ENCODE data around the gene CSMD2.

Gene CSMD2

DNA sequence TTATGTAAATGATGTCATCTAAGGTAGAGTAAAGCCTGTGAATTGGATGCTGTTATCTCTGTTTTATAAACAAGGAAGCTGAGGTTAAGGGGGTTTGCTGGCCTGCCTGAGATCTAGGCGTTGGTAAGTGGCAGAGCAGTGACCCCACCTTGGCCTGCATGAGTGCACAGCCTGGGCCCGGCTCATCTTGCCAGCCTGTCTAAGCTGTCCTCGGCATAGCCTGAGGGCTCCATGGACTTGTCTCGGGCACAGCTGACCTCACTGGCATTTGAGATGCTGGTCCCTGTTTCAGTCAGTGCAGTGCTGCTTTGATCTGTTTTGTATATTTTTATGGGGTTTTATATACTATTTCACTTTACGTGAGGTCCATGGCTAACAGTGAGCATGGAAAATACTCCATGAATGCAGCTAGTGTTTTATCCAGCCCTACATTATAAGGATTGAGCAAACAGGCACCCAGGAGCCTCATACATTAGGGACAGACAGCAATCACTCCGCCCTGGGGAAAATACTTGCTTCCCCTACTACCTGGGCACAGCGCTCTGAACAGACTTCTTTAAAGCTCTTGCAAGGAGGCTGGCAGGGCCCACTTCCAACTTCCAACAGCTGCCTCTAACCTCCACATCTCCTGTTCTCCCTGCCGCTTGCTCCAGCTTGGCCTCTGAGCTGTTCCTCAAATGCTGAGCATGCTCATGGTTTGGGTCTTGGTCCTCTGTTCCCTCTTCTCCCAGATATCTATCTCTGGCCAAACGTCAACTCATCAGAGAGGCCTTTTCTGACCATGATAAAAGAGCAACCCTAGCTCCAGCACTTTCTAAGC, 451.8 kb downstream of the CSMD2 start:
- no peak for DNase-seq
- Mint-ChIP-seq H3K36me3 (no peaks in the 10 kb centered on the region), H3K4me1 (no peaks in the 10 kb centered on the region), H3K9me3 (no peaks in the 10 kb centered on the region), H3K27me3 (peaks cover 3% of the 10 kb centered on the region), H3K4me3 (no peak overlapping the region), H3K27ac (no peak overlapping the region)
- CTCF ChIA-PET: interaction anchor here (1.6 kb wide), 1 partner anchor 8 kb away, joined by 3 read pairs; no protein-coding TSS in a partner anchor

- Mint-ChIP-seq H3K4me1 (no peaks in the 10 kb centered on the region), H3K4me3 (no peak overlapping the region), H3K27me3 (peaks cover 3% of the 10 kb centered on the region), H3K36me3 (no peaks in the 10 kb centered on the region), H3K9me3 (no peaks in the 10 kb centered on the region), H3K27ac (no peak overlapping the region)
- CTCF ChIA-PET: interaction anchor here (1.6 kb wide), 1 partner anchor 9 kb away, joined by 3 read pairs; no protein-coding TSS in a partner anchor
- DNase-seq: no peak
These were observed 452.8 kb downstream of the CSMD2 start for GRCh38 chr1:33712186-33712585.

DNA sequence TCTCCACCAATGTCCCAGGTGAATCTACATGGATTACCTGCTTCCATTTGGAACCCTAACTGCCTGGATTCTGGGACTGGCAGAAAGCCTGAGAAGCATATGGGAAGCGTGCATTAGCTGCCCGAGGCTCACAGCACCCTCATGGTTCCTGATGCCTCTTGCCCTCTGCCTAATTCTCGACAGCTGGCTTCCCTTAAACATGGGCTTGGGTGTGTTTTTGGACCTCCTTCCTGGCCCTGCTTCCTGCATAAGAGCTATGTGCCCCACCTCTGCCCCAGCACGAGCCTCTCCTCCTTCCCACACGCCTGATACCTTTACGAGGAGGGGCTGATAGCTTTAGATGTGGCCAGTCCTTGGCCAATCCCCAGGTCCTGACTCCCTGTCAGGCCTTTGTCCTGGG, 453.5 kb downstream of the CSMD2 start:
- no peaks in the 10 kb centered on the region for H3K36me3 Mint-ChIP-seq
- no peaks in the 10 kb centered on the region for H3K4me1 Mint-ChIP-seq
- H3K4me3 Mint-ChIP-seq: no peak overlapping the region
- CTCF ChIA-PET: no interaction called here
- no peak overlapping the region for H3K27ac Mint-ChIP-seq
- no peak for DNase-seq
- H3K27me3 Mint-ChIP-seq: peaks cover 7% of the 10 kb centered on the region
- no peaks in the 10 kb centered on the region for H3K9me3 Mint-ChIP-seq

DNA sequence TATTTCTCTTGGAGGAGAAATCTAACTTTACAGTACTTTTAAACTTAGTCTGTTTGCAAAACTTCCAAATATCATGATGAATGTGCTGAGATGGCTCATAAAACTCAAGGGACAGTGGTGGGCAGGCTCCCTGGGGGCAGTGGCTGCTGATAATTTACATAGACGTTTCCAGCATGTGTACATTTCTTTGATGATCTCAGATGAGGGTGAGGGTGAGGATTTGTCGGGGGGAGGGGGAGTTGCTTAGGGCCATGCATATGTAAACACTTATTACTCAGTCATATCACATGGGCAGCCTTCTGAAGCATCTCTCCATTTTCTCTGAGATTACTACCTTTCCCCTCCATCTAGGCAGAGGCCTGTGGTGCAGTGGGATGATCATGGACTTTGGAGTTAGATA, 454.1 kb downstream of the CSMD2 start:
- no peaks in the 10 kb centered on the region for H3K36me3 Mint-ChIP-seq
- no peak for DNase-seq
- H3K27ac Mint-ChIP-seq: no peak overlapping the region
- CTCF ChIA-PET: no interaction called here
- no peaks in the 10 kb centered on the region for H3K9me3 Mint-ChIP-seq
- H3K4me3 Mint-ChIP-seq: no peak overlapping the region
- no peaks in the 10 kb centered on the region for H3K4me1 Mint-ChIP-seq
- peaks cover 7% of the 10 kb centered on the region for H3K27me3 Mint-ChIP-seq

DNA sequence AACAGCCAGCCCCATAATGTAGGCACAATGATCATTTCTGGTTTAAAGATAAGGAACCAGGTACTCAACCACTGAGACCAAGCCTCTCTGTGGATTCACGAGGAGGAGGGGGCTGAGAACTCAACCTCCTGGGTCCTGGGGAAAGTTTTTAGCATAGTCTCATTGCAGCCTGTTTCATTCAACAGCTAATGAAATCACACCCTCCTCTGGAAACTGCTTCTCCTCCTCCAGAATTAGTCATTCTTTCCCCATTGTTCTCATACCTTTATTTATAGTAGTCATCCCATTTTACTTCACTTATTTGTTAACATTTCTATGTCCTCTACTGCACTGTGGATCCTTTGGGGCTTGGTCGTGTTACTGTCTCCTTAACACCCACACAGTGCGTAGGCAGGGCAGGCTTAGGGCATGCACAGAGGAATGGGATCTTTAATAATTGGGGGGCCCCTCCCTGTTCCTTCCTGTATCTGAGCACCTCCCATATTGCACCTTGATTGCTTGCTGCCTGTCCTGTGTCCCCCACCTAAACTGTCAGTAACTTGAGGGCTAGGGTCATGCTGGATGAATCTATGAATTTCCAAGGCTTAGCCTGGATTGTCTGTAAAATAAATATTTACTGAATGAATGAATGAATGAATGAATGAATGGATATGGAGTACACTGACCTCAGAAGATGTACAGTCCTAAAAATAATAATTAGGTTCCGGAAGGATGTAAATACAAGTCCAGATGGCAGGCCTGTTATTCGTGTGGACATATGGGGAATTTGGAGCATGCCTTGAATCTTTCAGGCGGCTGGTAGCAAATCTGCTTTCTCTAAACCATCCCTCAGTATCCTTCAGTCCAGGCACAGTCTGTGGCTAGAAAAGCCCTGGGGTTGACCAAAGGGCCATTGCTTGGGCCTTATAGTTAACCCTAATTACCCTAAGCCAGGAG, 455.0 kb downstream of the CSMD2 start:
- Mint-ChIP-seq H3K36me3 (no peaks in the 10 kb centered on the region), H3K9me3 (no peaks in the 10 kb centered on the region), H3K4me3 (no peak overlapping the region), H3K27me3 (peaks cover 7% of the 10 kb centered on the region), H3K4me1 (no peaks in the 10 kb centered on the region), H3K27ac (no peak overlapping the region)
- DNase-seq: no peak
- CTCF ChIA-PET: no interaction called here

DNA sequence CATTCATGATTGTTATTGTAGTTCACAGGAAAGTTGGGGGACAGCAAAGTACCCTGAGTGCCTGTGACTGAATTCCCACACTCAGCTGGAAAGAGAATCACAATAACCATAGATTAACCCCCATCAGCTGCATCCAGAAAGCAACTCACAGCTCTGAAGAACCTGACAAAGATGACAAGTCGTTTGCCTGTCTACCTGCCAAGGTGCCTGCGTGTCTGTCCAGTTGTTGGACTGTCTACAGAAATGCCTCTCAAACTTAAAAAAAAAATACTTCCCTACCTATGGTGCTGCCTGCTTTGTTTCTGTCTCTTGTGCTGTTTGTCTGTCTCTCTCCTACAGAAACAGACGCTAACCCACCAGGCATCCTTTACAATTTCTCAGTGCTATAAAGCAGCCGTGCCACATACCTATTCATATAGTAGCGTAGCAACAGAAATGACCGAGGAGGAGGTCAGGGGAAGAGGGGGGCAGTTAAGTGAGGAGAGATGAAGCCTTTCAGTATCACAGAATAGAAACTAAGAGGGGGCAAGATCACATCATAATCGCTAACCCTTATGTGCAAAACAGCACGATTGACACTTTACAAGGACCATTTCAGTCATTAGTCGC, 455.8 kb downstream of the CSMD2 start:
- H3K27ac Mint-ChIP-seq: no peak overlapping the region
- peaks cover 7% of the 10 kb centered on the region for H3K27me3 Mint-ChIP-seq
- no peaks in the 10 kb centered on the region for H3K4me1 Mint-ChIP-seq
- no peak overlapping the region for H3K4me3 Mint-ChIP-seq
- no peak for DNase-seq
- H3K36me3 Mint-ChIP-seq: no peaks in the 10 kb centered on the region
- H3K9me3 Mint-ChIP-seq: no peaks in the 10 kb centered on the region
- CTCF ChIA-PET: no interaction called here

GRCh38 chr1:33706634-33707255, 458.3 kb downstream of the CSMD2 start:
- Mint-ChIP-seq H3K4me3 (no peak overlapping the region), H3K36me3 (no peaks in the 10 kb centered on the region), H3K4me1 (no peaks in the 10 kb centered on the region), H3K27me3 (peaks cover 4% of the 10 kb centered on the region), H3K27ac (no peak overlapping the region), H3K9me3 (no peaks in the 10 kb centered on the region)
- DNase-seq: no peak
- CTCF ChIA-PET: no interaction called here

DNA sequence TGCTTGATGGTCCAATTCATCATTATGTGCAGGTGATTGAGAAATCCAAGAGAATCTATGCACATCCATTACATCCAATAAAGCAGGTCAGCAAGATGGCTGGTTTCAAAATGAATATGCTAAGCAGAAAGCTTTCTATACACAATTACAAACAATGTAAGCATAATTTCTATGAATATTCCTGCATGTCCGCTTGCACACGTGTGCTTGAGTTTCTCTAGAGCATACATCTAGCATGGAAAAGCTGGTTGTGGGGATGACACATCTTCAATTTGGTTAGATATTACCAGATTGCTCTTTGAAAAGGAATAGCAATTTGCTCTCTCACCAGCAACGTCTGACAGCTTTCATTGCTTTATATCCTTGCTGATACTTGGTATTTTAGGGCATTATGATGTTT, 461.6 kb downstream of the CSMD2 start:
- Mint-ChIP-seq H3K4me3 (no peak overlapping the region), H3K36me3 (no peaks in the 10 kb centered on the region), H3K9me3 (no peaks in the 10 kb centered on the region), H3K4me1 (no peaks in the 10 kb centered on the region), H3K27me3 (peaks cover 9% of the 10 kb centered on the region), H3K27ac (no peak overlapping the region)
- DNase-seq: no peak
- CTCF ChIA-PET: no interaction called here

DNA sequence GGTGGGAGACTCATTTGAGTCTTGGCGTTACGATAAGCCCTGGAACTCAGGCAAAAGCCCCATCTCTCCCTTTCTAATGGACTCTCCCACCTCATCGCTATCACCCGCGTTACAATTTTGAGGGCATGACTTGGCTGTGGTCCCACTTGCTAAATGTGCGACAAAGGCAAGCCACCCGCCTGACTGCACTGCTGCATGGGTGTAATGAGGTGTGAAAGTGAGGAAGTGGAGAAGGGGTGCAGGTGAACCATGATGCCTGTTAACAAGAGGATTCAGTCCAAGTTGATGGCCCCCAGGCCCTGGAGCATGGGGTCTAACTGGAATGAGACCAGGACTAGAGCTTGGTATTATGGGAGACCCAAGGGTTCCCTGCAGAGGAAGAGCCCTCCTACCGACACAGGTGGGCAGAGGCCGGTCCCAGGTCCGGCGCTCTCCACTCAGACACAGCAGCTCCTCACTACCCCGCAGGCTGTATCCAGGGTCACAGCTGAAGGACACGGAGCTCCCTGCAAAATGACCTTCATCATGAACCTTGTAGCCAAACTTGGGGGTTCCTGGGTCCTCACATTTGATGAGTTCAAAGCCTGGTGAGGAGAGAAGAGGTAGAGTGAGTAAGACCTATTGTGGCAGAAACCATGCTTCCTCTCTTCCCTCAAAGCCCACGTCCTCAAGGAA, 466.5 kb downstream of the CSMD2 start:
- CTCF ChIA-PET: no interaction called here

GRCh38 chr1:33697816-33698215, 467.2 kb downstream of the CSMD2 start:
- H3K36me3 Mint-ChIP-seq: no peaks in the 10 kb centered on the region
- H3K27ac Mint-ChIP-seq: no peak overlapping the region
- no peaks in the 10 kb centered on the region for H3K9me3 Mint-ChIP-seq
- no peak overlapping the region for H3K4me3 Mint-ChIP-seq
- H3K27me3 Mint-ChIP-seq: peaks cover 9% of the 10 kb centered on the region
- no peaks in the 10 kb centered on the region for H3K4me1 Mint-ChIP-seq
- DNase-seq: no peak
- CTCF ChIA-PET: no interaction called here

More for the DNA sequence above, 466.5 kb downstream of the CSMD2 start:
- no peak for DNase-seq
- Mint-ChIP-seq H3K27me3 (peaks cover 9% of the 10 kb centered on the region), H3K27ac (no peak overlapping the region), H3K36me3 (no peaks in the 10 kb centered on the region), H3K9me3 (no peaks in the 10 kb centered on the region), H3K4me3 (no peak overlapping the region), H3K4me1 (no peaks in the 10 kb centered on the region)

- H3K27me3 Mint-ChIP-seq: peaks cover 9% of the 10 kb centered on the region
- CTCF ChIA-PET: no interaction called here
- H3K27ac Mint-ChIP-seq: no peak overlapping the region
- H3K4me1 Mint-ChIP-seq: no peaks in the 10 kb centered on the region
- H3K4me3 Mint-ChIP-seq: no peak overlapping the region
- no peak for DNase-seq
- no peaks in the 10 kb centered on the region for H3K9me3 Mint-ChIP-seq
- H3K36me3 Mint-ChIP-seq: no peaks in the 10 kb centered on the region
These were observed 468.1 kb downstream of the CSMD2 start for GRCh38 chr1:33696962-33697361.

DNA sequence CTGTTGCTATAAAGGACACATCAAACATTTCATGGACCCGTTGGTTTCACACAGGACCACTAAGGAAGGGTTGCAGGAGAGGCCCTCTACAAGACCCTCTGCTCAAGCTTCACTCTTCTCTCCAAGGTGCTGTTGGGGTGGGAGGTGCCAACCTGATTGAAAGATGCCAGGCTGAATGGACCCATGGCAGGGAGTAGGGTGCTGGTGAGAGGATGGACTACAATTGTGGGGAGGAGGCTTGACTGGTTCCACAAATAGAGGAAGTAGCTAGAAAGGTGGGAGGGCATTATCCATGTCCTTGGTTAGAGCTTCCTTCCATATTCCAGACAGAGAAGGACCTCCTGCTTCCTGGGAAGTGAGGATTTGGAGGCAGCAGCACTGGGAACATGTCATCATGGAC, 468.7 kb downstream of the CSMD2 start:
- DNase-seq: no peak
- no peaks in the 10 kb centered on the region for H3K36me3 Mint-ChIP-seq

GRCh38 chr1:33692206-33693188, 472.5 kb downstream of the CSMD2 start:
- DNase-seq: no peak
- Mint-ChIP-seq H3K4me1 (no peaks in the 10 kb centered on the region), H3K9me3 (no peaks in the 10 kb centered on the region), H3K27me3 (peaks cover 4% of the 10 kb centered on the region), H3K27ac (no peak overlapping the region), H3K4me3 (no peak overlapping the region), H3K36me3 (no peaks in the 10 kb centered on the region)
- CTCF ChIA-PET: no interaction called here

More for the DNA sequence above, 468.7 kb downstream of the CSMD2 start:
- Mint-ChIP-seq H3K4me1 (no peaks in the 10 kb centered on the region), H3K9me3 (no peaks in the 10 kb centered on the region), H3K27ac (no peak overlapping the region), H3K27me3 (peaks cover 9% of the 10 kb centered on the region), H3K4me3 (no peak overlapping the region)
- CTCF ChIA-PET: no interaction called here
